Stimulated activated CD4-positive, alpha-beta T cell treated with anti-CD3 and anti-CD28 coated beads, Interleukin-1b, Interleukin-23, amount 100 ng/mL, for 48 hours (primary cell): Measurements from ENCODE around the gene IGSF23.
A peak's percentile ranks its signal among the peaks of the same experiment; 100 is the strongest.
"Not testable (repeated sequence)": the region's sequence is repeated elsewhere in the genome, so short reads cannot be mapped to it uniquely, and the experiment has no call there.

Experiments used
- DNase-seq: peaks from one replicate; pipeline ENCODE4 v3.0.0-alpha.2; 2020

The IGSF23 gene

DNA sequence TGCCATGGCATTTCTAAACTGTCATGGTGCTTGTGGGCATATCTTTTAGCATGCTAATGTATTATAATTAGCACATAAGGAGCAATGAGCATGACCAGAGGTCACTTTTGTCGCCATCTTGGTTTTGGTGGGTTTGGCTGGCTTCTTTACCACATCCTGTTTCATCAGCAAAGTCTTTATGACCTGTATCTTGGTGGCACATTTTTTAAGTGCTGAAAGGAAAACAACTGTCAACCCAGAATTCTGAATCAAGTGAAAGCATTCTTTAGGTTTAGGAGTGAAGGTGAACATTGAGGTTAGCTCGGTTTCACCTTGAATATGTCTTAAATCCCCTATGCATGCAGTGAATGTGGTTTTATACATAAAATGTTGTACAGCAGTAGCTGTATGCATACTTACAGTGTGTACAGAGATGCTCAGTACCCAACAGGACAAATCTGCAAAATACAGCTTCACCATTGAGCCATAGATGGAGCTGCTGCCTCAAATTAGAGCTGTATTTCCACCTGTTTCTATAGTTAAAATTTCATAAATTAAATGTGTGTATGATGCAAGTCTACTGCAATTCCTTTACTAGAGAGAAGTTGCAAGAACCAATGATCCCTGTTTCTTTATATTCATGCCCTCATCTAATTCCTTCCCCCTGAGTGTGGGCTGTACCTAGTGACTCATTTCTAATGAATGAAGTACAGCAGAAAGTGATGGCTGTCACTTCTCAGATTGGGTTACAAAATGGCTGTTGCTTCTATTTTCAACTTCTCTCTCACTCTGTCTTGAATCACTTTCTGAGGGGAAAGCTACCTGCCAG is 25.2 kb upstream of the IGSF23 start:
- DNase-seq, result peak; percentile 76

DNA sequence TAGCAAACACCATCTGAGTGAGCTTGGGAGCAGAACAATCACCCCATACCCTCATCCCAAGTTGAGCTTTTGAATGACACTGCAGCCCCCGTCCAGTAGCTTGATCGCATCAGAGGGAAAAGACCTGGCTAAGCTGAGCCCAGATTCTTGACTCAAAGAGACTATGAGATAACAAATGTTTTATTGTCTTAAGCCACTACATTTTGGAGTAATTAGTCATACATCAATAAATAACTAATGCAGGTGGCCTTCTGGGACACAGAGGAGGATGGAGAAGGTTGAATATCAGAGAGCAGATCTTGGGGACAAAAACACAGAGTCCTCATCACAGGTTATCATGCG is 24.6 kb upstream of the IGSF23 start:
- no peak for DNase-seq

DNA sequence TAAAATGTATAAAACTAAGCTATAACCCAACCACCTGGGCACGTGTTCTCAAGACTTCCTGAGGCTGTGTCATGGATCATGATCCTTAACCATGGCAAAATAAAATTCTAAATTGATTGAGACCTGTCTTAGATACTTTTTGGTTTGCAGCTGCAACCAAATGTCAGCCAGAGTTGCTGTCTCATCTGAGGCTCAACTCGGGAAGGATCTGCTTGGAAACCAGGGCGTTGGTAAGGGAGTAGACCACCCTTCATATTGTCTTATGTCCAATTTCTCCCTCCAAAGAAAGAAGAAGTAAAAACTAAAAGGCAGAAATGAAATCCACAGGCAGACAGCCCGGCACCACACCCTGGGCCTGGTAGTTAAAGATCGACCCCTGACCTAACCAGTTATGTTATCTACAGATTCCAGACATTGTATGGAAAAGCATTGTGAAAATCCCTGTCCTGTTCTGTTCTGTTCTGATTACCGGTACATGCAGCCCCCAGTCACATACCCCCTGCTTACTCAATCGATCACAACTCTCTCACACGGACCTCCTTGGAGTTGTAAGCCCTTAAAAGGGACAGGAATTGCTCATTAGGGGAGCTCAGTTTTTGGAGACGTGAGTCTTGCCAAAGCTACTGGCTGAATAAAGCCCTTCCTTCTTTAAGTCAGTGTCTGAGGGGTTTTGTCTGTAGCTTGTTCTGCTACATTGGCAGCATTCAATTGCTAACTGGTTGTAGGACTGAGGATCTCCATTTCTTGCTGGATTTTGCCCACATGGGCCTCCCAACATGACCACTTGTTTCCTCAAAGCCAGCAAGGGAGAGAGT is 22.9 kb upstream of the IGSF23 start:
- DNase-seq, result no peak

DNA sequence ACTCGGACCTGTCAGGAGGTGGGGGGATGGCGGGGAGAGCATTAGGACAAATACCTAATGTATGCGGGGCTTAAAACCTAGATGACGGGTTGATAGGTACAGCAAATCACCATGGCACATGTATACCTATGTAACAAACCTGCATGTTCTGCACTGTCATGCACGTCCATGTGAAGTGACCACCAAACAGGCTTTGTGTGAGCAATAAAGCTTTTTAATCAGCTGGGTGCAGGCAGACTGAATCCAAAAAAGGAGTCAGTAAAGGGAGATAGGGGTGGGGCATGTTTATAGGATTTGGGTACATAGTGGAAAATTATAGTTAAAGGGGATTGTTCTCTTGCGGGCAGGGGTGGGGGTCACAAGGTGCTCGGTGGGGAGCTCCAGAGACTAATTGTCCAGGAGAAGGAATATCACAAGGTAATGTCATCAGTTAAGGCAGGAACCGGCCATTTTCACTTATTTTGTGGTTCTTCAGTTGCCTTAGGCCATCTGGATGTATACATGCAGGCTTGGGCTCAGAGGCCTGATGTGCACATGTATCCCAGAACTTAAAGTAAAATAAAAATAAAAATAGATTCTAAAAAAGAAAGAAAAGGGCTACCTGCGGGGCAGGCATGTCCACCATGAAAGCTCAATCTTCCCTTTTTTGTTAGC is 21.9 kb upstream of the IGSF23 start:
- DNase-seq, result not testable (repeated sequence)

DNA sequence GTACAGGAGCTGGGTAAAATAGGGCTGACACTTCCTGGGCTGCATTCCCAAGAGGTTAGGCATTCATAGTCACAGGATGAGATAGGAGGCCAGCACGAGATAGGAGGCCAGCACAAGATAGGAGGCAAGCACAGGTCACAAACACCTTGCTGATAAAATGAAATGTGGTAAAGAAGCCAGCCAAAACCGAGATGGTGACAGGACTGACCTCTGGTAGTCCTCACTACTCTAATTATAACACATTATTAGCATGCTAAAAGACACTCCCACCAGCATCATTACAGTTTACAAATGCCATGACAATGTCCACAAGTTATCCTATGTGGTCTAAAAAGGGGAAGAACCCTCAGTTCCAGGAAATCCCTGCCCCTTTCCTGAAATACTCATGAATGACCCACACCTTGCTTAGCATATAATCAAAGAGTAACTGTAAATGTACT is 20.9 kb upstream of the IGSF23 start:
- no peak for DNase-seq

DNA sequence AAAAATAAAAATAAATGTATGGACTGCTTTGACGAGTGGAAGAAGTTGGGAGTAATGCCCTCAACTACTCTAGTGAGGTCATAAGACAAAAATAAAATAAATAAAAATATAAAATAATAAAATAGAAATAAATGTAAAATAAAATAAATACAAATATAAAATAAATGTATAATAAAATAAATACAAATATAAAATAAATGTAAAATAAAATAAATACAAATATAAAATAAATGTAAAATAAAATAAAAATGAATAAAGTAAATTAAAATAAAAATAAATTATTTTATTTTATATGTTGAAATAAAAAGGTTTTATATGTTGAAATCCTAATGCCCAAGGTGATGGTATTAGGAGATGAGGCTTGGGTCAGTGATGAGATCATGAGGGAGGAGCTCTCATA is 20.1 kb upstream of the IGSF23 start:
- no peak for DNase-seq

DNA sequence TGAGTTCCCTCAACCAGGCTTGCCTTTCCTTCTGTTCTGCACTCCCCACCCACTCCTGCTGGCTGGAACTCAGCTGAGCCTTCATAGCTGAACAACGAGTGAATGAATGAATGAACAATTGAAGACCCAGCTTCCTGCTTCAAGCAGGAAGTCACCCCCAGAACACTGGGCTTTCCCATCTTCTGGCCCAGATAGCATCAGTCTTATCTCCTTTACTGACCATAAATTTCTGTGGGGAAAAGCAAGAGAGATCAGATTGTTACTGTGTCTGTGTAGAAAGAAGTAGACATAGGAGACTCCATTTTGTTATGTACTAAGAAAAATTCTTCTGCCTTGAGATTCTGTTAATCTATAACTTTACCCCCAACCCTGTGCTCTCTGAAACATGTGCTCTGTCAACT is 19.5 kb upstream of the IGSF23 start:
- DNase-seq, result not testable (repeated sequence)

DNA sequence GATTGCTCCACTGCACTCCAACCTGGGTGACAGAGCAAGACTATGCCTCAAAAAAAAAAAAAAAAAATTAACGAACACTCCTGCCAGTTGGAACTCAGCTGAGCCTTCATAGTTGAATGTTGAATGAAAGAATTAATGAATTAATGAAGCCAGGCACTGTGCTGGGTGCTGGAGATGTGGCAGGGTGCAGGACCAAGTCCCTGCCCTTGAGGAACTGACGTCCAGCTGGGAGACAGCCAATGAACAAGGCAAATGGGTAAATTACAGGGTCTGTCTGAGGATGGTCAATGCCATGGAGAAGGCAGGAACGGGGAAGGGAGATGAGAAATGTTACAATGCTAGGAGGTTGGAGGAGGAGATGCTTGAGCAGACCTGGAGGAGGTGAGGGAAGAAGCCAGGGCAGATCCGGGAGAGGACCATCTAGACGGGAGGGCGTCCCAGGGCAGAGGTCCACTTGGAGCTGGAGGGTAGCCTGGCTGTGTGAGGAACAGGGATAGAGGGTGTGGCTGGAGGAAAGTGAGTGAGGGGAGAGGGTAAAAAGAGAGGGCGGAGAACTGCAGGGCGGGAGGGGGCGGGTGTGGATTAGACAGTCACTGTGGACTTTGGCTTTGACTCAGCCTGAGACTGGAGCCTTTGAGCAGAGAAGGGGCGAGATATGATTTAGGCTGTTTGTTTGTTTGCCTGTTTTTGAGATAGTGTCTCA is 16.8 kb upstream of the IGSF23 start:
- DNase-seq, result no peak

DNA sequence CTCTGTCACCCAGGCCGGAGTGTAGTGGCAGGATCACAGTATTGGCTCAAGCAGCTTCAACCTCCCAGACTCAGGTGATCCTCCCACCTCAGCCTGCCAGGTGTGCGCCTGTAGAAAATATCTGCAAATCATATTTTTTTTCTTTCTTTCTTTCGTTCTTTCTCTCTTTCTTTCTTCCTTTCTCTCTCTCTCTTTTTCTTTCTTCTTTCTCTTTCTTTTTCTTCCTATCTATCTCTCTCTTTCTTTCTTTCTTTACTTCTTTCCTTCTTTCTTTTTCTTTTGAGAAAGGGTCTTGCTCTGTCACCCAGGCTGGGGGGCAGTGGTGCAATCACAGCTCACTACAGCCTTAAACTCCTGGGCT is 16.3 kb upstream of the IGSF23 start:
- no peak for DNase-seq

DNA sequence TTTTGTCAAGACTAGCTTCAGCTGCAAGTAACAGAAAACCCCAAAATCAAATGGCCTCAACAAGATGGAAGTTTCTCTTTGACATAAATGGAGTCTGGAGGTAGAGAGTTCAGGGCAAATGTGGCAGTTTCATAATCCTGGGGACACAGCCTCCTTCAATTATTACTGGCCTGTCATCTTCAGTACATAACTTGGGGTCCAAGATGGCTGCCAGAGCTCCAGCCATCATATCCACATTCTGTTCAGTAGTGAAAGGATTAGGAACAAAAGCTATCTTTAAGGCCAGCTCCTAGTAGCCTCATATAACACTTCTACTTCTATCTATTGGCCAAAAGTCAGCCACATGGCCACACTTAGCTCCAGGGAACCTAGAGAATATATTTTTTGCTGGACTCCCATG is 15.0 kb upstream of the IGSF23 start:
- DNase-seq, result no peak

DNA sequence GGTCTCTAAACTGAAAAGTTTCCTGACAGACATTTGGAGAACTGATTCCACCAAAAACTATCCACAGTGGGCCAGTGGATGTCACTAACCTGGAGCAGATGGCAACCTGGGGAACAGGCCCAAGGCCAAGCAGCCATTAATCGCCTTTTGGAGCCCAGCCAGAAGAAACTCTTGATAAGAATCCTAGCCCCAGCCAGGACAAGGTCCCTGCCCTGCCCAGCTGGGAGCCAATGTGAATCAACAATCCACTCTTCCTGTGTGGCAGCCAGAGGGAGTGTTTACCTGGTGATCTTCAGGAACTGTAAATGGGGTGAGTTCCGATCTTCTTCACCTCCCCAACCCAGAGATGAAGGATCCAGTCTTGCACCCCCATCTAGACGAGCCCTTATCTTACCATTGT is 14.5 kb upstream of the IGSF23 start:
- DNase-seq, result no peak

DNA sequence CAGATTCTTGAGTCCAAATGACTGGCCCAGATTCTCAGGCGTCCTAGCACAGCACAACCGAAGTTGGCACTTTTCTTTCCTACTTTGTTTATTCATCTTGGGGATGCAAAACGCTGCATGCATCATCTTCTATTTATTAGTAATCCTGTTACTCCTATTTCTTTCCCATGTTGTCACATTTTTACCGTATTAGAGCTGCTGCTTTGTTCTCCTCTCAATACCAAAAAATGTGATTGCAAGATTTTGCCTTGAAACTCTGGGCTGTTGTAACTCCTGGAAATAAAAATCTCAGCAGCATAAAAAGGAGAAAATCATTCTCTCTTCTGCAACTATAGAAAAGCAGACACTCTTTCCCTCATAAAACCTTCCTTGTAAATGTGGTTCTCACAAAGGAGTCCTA is 12.9 kb upstream of the IGSF23 start:
- DNase-seq, result no peak

DNA sequence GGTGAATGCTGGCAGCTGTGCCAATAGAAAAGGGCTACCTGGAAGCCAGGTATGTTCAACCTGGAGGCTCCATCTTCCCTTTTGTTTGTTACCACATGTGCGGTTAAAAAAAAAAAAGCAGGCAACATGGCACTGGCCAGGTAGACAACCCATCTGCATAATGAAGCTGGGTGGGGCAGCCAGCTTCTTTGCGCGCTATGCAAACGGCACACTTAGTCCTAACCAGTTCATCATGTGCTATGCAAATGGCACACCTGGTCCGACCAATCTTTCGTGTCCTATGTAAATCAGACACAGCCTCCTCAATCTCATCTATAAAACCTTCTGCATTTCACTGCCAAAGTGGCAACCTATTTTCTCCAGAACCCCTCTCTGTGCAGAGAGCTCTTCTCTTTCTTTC is 11.3 kb upstream of the IGSF23 start:
- no peak for DNase-seq

DNA sequence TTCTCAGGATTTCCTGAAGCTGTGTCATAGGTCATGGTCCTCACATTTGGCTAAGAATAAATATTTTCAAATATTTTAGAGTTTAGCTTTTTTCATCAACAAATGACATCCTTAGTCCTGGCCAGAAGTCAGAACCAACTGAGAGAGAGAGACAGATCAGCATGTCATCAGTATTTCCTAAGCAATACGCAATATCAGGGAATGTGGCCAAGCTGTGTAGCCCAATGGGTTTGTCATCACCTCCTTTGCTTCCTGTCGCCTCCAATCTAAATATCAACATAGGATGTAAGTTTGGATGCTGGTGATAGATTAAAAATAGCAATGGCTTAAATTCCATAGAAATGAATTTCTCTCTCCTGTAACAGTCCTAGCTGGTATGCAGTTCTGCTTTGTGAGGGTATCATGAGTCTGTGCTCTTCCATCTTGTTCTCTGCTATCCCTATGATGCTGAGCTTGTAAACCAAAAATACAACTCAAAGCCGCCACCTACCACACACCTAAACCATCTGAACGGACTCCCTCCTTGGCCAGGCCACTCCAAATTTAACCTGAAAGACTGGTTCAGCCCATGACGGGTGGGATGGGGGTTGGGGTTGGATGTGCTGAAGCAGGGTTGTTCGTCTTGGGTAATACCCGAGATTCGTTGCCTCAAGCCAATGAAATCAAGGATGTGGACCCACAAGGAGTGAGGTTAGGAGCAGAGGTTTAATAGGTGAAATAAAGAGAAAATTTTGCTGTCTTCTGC is 10.0 kb upstream of the IGSF23 start:
- no peak for DNase-seq

DNA sequence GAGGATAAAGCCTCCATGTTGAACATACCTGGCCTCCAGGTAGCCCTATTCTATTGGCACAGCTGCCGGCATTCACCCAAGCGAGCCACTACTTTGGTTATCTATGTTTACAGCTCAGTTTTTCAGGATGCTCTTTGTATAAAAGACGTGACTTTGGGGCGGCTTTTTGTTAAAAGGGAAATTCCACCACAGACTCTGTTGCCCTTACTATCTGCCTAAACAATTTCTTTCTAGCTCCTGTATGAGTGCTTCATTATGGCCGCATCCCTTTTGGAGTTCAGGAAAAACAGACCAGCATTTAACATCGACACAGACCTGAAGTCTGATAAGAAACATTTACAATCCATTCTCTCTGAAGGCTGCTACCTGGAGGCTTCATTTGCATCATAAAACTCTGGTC is 9.1 kb upstream of the IGSF23 start:
- no peak for DNase-seq

DNA sequence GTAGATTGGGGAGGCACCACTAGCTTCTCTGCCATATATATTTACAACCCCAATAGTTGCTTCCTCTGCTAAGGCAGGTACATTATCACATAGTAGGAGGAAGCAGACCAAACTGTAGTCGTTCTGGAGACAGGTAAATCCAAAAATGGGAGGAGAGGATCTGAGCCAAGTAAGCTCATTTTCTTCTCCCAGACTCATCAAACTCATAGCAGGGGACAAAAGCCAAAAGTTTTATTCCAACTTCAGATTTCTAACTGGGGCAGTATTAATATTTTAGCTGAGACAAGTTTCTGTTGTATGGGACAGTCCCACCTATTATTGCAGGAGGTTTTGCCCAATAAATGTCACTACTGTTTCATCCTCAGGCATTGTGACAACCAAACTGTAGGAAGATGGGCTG is 7.8 kb upstream of the IGSF23 start:
- DNase-seq, result no peak

DNA sequence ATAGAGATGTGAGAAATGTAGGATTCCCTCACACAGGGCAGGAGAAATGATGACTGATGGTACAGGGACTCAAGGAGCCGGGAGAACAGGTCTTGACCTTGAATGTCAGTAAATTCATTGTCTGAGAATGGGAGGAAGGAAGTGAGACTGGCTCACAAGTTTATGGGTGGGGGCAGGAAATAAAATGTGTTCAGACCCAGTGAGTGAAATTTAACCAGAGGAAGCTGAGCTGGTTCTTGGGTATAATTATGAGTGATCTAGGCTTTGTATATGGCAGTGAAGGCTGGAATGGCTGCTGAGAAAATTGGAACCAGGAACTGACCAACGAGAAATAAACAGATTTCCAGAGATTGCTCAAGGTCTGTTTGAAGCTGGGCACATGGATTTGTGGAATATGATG is 6.3 kb upstream of the IGSF23 start:
- no peak for DNase-seq

DNA sequence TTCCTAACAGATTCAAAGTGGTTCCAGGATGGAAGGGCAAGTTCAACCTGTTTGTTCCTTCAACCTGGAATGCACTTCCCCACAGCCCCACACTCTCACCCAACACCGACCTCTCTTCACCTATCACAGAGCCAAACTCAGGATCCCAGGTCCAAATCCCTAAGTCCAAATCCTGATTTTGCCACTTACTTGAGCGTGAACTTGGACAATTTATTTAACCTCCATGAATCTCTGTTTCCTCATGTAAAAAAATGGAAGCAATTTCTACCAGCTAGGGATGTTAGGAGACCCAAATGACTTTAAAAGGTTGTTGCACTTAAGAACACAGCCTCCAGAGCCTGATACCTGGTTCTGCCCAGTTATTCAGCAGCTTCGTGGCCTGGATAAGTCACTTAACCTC is 5.4 kb upstream of the IGSF23 start:
- DNase-seq, result no peak

DNA sequence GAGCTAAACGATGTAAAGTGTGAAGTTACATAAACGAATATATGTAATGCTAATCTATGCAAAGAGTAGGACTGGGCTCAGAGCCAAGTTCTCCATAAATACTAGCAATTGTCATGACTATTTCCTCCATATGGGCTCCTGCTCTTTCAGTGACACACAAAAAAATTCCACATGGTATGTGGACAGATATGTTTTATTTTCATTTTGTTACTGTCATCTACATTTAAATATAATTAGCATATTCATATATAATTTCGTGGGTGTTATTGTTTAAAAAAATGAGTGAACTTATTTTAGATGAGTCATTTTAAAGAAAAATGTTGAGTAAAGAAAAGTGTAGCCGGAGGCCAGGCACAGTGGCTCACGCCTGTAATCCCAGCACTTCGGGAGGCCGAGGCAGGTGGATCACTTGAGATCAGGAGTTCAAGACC is 5.0 kb upstream of the IGSF23 start:
- no peak for DNase-seq

DNA sequence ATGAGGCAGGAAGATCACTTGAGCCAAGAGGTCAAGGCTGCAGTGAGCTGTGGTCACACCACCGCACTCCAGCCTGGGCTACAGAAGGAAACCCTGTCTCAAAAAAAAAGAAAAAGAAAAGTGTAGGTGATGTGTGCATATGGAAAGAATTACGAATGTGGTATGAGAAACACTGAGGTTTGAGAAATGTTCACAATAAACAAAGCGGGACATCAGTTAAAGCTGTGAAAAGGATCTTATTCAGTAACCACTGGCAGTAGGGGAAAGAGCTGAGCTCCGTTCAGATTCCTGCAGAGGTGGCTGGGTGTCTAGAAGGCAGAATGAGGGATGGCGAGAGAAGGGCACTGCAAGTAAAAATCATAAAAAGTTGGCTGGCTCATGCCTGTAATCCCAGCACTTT is 4.1 kb upstream of the IGSF23 start:
- no peak for DNase-seq

DNA sequence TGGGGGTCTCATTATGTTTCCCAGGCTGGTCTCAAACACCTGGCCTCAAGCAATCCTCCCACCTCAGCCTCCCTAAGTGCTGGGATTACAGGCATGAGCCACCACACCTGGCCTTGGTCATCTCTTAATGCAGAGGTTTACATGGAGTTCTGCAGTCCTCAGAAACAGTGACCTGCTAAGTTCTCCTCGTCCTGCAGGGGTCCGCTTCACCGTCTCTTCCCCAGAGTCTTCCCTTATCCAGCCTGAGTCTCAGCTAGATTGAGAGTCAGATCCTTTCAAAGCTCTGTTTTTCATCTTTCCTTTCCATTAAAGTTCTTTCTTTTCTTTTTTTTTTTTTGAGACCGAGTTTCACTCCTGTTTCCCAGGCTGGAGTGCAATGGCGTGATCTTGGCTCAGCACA is 2.9 kb upstream of the IGSF23 start:
- not testable (repeated sequence) for DNase-seq

DNA sequence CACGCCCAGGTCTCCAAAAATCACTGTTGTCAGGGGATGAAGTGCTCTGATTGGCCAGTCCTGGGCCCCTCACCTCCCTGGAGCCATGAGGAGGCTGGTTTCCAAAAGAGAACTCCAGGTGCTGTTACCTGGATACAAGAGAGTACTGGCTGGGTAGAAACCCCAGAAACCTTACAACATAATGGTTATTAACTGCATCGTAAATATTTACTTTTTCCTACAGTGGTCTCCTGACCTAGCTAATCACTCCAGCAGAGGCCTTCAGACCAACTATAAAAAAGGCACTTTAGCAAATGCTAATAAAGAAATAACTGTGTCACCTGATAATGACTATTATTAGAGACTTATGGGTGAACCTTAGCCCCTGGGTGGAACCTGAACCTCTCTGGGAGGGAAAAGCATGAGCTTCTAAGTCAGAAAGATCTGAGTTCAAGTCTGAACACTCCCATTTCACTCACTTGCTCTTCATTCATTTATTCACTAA is 1.5 kb upstream of the IGSF23 start:
- no peak for DNase-seq
